Measurements from ENCODE around the gene RPL10. TPM values are rescaled to one million over a fixed set of nuclear protein-coding genes. Genes with fewer than 3 reads are reported as not detected.

The RPL10 gene
- total and polyA plus RNA-seq, 2 of the 8 experiments (the other 6 are each of a cell fraction or from before 2014, with no cell fraction given), result 2,633 to 4,293 TPM

DNA sequence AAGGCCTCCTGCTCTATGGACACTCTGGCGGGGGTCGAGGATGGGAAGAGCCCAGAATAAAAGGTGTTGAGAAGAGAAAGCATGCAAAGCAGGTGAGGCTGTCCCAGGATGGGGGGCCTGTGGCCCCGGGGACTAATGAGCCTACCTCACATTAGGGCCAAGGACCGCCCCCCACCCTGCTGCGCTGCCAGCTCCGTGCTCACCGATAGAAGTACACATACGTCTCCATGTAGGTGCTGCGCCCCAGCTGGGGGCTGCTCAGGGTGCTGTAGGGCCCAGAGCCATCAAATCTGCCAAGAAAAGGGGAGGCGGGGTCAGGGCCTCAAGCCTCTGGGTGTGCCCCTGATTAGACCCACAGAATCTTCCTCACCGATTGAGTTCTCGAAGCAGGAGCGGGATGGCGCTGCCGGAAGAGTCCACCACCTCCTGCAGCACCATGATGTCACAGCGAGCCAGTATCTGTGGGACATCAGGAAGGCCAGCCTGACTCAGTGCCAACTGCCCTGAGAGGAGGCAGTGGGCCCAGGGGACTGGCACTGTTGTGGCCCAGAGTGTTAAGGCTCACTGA lies 6.5 kb downstream of the RPL10 start:
- H2BK5ac ChIP-seq (ENCODE audit: low read depth, low read length), result no peak overlapping the region
- POLR2A ChIA-PET (ENCODE audit: partially characterized antibody), result interaction anchor here (1.0 kb wide), 1 partner anchor 35 kb away, joined by 3 read pairs; no protein-coding TSS in a partner anchor
- H3K23me2 ChIP-seq (ENCODE audit: low read depth, low read length), result no peaks in the 10 kb centered on the region
- no peak overlapping the region for H3K23ac ChIP-seq (ENCODE audit: insufficient read length)
- H3K56ac ChIP-seq (replicated peaks; ENCODE audit: insufficient read length, low read depth, low read length), result no peak overlapping the region
- H3K18ac ChIP-seq (ENCODE audit: extremely low read depth, low read length), result no peak overlapping the region
- no peaks in the 10 kb centered on the region for H3K27me3 ChIP-seq (replicated peaks in 1 of 4; ENCODE audit: control insufficient read depth in 3 of 4, extremely low read depth in 1 of 4, insufficient read depth in 3 of 4, low read length in 3 of 4)
- H3K79me2 ChIP-seq (ENCODE audit: control insufficient read depth in 1 of 2, insufficient read depth in 2 of 2, low read length in 2 of 2), result no peaks in the 10 kb centered on the region
- TF ChIP-seq TAF7 (optimal IDR thresholded peaks at IDR 0.05; ENCODE audit: borderline replicate concordance, low read depth, low read length), result no peak
- no peak for TF ChIP-seq SUZ12 (IDR thresholded peaks at IDR 0.05; ENCODE audit: low read length)
- TF ChIP-seq SP2 (IDR thresholded peaks at IDR 0.05; ENCODE audit: low read length), result no peak
- TF ChIP-seq TCF12 (IDR thresholded peaks at IDR 0.05; ENCODE audit: low read depth, low read length), result no peak
- TF ChIP-seq CEBPB (IDR thresholded peaks at IDR 0.05; ENCODE audit: low read depth, low read length), result no peak
- TF ChIP-seq, protein P1, sequence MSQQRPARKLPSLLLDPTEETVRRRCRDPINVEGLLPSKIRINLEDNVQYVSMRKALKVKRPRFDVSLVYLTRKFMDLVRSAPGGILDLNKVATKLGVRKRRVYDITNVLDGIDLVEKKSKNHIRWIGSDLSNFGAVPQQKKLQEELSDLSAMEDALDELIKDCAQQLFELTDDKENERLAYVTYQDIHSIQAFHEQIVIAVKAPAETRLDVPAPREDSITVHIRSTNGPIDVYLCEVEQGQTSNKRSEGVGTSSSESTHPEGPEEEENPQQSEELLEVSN (IDR thresholded peaks at IDR 0.05), result no peak
- TF ChIP-seq SIN3A (conservative IDR thresholded peaks at IDR 0.05 in 1 of 2, IDR thresholded peaks at IDR 0.05 in 1 of 2; ENCODE audit: low read depth in 1 of 2, low read length in 2 of 2), result no peak
- no peak for TF ChIP-seq JUND (IDR thresholded peaks at IDR 0.05; ENCODE audit: low read length)
- peaks cover 2 to 12% (median 3%) of the 10 kb centered on the region in 4 experiments; a peak in 4 of 7 replicates for H3K4me1 ChIP-seq (replicated peaks in 1 of 4; ENCODE audit: control insufficient read depth in 3 of 4, insufficient read depth in 4 of 4, low read length in 3 of 4)
- H4K91ac ChIP-seq (replicated peaks; ENCODE audit: insufficient read length, low read length), result no peak overlapping the region
- H3K9me3 ChIP-seq (ENCODE audit: insufficient read depth in 2 of 2, low read depth in 1 of 2, low read length in 1 of 2), result no peaks in the 10 kb centered on the region
- no peak overlapping the region for H3K27ac ChIP-seq (ENCODE audit: low read depth, low read length)
- no peak overlapping the region for H3K4me3 ChIP-seq (ENCODE audit: extremely low read depth in 1 of 4, insufficient read depth in 2 of 4, low read depth in 3 of 4, low read length in 4 of 4)
- no peak overlapping the region for H3K9ac ChIP-seq (replicated peaks in 1 of 4; ENCODE audit: extremely low read depth in 1 of 4, low read depth in 3 of 4, low read length in 3 of 4)
- CTCF ChIA-PET (ENCODE audit: partially characterized antibody), result no interaction called here
- H4K8ac ChIP-seq (ENCODE audit: extremely low read depth, insufficient read depth, low read length), result no peak overlapping the region
- no peak overlapping the region for H3K14ac ChIP-seq (ENCODE audit: insufficient read length)
- no peak overlapping the region for H3K4me2 ChIP-seq (ENCODE audit: insufficient read depth in 1 of 2, low read depth in 2 of 2, low read length in 2 of 2)
- no peak overlapping the region for H2AFZ ChIP-seq (ENCODE audit: low read length)
- FAIRE-seq (no peak), DNase-seq (ENCODE audit: low read depth in 1 of 2, low spot score in 2 of 2) (no peak)
- H3K4ac ChIP-seq (replicated peaks; ENCODE audit: insufficient read length, low read depth, low read length), result no peak overlapping the region
- 82% methylated on average over 7 of the region's 16 CpGs; no CpG with 5 or more reads in 1 of the 2 experiments for WGBS, 2 experiments (ENCODE audit: extremely low coverage in 1 of 2, insufficient coverage in 1 of 2, insufficient read length in 1 of 2, insufficient replicate concordance in 2 of 2, low coverage in 1 of 2, low lambda C conversion rate in 2 of 2, missing lambda C conversion rate in 1 of 2)
- H3K79me1 ChIP-seq (ENCODE audit: low read depth, low read length), result no peaks in the 10 kb centered on the region
- H4K5ac ChIP-seq (ENCODE audit: insufficient read length, low read depth, low read length), result no peak overlapping the region
- H4K20me1 ChIP-seq (replicated peaks in 1 of 2; ENCODE audit: control insufficient read depth in 1 of 2, insufficient read depth in 2 of 2, low read length in 2 of 2), result peaks cover 3 to 4% of the 10 kb centered on the region in 2 experiments
- H2BK120ac ChIP-seq (replicated peaks; ENCODE audit: low read depth, low read length), result no peak overlapping the region
- H2BK12ac ChIP-seq (ENCODE audit: low read depth, low read length), result no peak overlapping the region
- H3K36me3 ChIP-seq (ENCODE audit: control insufficient read depth in 2 of 4, insufficient read depth in 4 of 4, low read length in 3 of 4), result peaks cover 5 to 16% (median 10%) of the 10 kb centered on the region in 4 experiments
- no peak overlapping the region for H2BK15ac ChIP-seq (ENCODE audit: low read length)
- H2BK20ac ChIP-seq (ENCODE audit: low read length), result no peak overlapping the region
- no peak overlapping the region for H2AK5ac ChIP-seq (ENCODE audit: low read depth, low read length)
